ENCODE data around the gene RABGAP1L. TPM values are rescaled to one million over a fixed set of nuclear protein-coding genes. Genes with fewer than 3 reads are reported as not detected.
"Not testable (repeated sequence)": the region's sequence is repeated elsewhere in the genome, so short reads cannot be mapped to it uniquely, and the experiment has no call there.

Gene RABGAP1L
- total RNA-seq, 1 donor: 29.8 TPM

DNA sequence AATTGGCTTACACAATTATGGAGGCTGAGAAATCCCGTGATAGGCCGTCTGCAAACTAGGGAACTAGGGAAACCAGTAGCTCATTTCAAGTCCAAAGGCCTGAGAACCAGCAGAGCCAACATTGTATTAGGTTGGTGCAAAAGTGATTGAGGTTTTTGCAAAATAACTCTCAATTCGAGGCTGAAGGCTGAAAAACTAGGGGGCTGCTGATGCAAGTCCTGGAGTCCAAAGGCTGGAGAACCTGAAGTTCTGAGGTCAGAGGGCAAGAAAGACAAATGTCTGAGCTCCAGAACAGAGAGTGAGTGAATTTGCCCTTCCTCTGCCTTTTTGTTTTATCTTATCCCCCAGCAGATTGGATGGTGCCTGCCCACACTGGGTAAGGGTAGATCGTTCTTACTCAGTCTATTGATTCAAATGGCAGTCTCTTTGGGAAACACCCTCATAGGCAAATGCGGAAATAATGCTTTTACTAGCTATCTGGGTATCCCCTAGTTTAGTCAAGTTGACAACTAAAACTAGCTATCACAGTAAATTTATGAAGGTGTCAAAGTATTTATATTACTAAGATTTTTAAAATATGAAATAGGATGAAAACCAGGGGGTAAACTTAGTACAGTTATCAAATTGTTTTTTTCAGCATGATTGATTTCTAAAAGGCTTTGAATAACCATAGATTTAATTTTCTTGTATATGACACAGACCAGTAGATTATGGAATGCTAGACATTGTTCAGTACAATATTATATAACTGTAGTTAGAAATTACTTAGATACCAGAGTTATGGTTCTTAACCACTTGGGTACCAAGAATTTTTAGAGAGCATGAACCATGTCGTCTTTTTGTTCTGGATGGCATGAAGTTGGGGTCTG is 15.4 kb downstream of the RABGAP1L start:
- TF ChIP-seq, protein P1, sequence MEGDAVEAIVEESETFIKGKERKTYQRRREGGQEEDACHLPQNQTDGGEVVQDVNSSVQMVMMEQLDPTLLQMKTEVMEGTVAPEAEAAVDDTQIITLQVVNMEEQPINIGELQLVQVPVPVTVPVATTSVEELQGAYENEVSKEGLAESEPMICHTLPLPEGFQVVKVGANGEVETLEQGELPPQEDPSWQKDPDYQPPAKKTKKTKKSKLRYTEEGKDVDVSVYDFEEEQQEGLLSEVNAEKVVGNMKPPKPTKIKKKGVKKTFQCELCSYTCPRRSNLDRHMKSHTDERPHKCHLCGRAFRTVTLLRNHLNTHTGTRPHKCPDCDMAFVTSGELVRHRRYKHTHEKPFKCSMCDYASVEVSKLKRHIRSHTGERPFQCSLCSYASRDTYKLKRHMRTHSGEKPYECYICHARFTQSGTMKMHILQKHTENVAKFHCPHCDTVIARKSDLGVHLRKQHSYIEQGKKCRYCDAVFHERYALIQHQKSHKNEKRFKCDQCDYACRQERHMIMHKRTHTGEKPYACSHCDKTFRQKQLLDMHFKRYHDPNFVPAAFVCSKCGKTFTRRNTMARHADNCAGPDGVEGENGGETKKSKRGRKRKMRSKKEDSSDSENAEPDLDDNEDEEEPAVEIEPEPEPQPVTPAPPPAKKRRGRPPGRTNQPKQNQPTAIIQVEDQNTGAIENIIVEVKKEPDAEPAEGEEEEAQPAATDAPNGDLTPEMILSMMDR (IDR thresholded peaks at IDR 0.05; ENCODE audit: insufficient read depth, low read depth, low read length): no peak
- H3K4me3 ChIP-seq (ENCODE audit: low read depth, low read length): no peak overlapping the region
- no peak for DNase-seq (ENCODE audit: low read depth)

DNA sequence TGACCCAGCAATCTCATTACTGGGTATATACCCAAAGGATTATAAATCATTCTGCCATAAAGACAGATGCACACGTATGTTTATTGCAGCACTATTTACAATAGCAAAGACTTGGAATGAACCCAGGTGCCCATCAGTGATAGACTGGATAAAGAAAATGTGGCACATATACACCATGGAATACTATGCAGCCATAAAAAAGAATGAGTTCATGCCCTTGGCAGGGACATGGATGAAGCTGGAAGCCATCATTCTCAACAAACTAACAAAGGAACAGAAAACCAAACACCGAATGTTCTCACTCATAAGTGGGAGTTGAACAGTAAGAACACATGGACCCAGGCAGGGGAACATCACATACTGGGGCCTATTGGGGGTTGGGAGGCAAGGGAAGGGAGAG is 19.1 kb downstream of the RABGAP1L start:
- DNase-seq (ENCODE audit: low read depth); H3K4me3 ChIP-seq (ENCODE audit: low read depth, low read length): not testable (repeated sequence)

DNA sequence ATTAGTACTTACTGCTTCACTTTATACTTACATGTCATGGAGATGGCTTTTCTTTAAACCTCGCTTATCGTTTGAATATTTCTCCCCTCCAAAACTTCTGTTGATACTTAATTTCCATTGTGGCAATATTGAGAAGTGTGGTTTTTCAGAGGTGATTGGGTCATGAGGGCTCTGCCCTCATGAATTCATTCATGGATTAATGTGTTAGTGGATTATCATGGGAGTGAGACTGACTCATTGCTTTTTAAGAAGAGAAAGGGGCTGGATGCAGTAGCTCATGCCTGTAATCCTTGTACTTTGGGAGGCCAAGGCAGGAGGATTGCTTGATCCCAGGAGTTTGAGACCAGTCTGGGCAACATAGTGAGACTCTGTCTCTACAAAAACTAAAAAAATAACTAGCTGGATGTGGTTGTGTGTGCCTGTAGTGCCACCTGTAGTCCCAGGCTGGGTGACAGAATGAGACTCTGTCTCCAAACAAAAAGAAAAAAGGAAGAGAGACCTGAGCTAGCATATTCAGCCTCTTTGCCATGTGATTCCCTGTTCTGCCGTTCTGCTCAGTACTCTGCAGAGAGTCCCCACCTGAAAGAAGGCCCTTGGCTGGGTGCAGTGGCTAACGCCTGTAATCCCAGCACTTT is 30.2 kb downstream of the RABGAP1L start:
- H3K4me3 ChIP-seq (ENCODE audit: low read depth, low read length): no peak overlapping the region
- TF ChIP-seq, protein P1 (IDR thresholded peaks at IDR 0.05; ENCODE audit: insufficient read depth, low read depth, low read length): no peak
- DNase-seq (ENCODE audit: low read depth): no peak

DNA sequence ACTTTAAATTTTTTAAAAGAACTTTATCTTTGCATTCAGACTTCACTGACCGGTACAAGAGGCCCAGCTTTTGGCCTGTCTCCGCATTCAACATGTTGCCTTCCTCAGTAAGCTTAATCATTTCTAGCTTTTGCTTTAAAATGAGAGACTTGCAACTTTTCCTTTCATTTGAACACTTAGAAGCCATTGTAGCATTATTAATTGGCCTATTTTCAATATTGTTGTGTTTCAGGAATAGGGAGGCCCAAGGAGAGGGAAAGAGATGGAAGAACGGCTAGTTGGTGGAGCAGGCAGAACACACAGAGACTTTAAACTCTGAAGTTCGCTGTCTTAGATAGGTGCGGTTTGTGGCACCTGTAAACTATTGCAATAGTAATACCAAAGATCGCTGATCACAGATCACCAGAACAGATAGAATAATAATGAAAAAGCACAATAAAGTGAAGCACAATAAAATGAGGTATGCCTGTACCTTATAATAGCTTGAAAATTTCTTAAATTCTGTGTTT is 31.4 kb downstream of the RABGAP1L start:
- no peak for DNase-seq (ENCODE audit: low read depth)
- H3K4me3 ChIP-seq (ENCODE audit: low read depth, low read length): no peak overlapping the region
- TF ChIP-seq, protein P1 (IDR thresholded peaks at IDR 0.05; ENCODE audit: insufficient read depth, low read depth, low read length): no peak

DNA sequence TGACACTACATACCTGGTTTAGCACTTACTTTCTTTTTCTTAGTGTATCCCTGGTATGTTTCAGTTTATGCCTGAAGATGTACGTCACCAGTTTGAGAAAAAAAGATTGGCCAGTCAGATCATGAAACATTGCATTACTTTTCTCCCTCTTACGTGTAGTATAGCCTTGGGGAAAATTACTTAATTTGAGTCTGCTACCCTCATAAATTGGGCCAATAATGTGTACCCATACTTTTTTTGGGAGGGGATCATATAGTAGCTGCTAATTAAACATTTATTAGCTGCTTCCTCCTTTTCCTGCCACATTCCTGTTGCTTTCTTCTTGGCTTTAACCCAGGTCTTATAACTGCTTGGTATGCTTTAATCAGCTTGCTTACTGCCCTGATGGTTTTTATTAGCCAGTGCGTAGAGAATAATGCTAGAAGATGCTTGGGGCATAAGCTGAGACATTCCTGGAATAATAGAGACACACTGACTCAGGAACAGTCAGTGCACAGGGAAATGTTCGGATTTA is 32.1 kb downstream of the RABGAP1L start:
- TF ChIP-seq, protein P1 (IDR thresholded peaks at IDR 0.05; ENCODE audit: insufficient read depth, low read depth, low read length): no peak
- no peak overlapping the region for H3K4me3 ChIP-seq (ENCODE audit: low read depth, low read length)
- peak; percentile 56 for DNase-seq (ENCODE audit: low read depth)

GRCh38 chr1:174194461-174194860 is 35.1 kb downstream of the RABGAP1L start:
- H3K4me3 ChIP-seq (ENCODE audit: low read depth, low read length): no peak overlapping the region
- TF ChIP-seq, protein P1 (IDR thresholded peaks at IDR 0.05; ENCODE audit: insufficient read depth, low read depth, low read length): no peak
- DNase-seq (ENCODE audit: low read depth): no peak

GRCh38 chr1:174197088-174197487 is 37.8 kb downstream of the RABGAP1L start:
- no peak for DNase-seq (ENCODE audit: low read depth)
- TF ChIP-seq, protein P1 (IDR thresholded peaks at IDR 0.05; ENCODE audit: insufficient read depth, low read depth, low read length): no peak
- no peak overlapping the region for H3K4me3 ChIP-seq (ENCODE audit: low read depth, low read length)
